Endothelial cell (in vitro differentiated cells): ENCODE measurements around the gene DQX1. TPM values are rescaled to one million over a fixed set of nuclear protein-coding genes. Genes with fewer than 3 reads are reported as not detected.
"Not testable (repeated sequence)": the region's sequence is repeated elsewhere in the genome, so short reads cannot be mapped to it uniquely, and the experiment has no call there.

Source experiments
- DNase-seq: peaks from one replicate; pipeline ENCODE4 v3.0.0; 2021; ENCODE audit warnings: low spot score
- H3K27ac Mint-ChIP-seq: one replicate; pipeline ENCODE4 v1.8.0; 2021; ENCODE audit warnings: mixed read lengths, inconsistent platforms; ENCODE audit not compliant: unreplicated experiment
- H3K27me3 Mint-ChIP-seq: one replicate; pipeline ENCODE4 v1.8.0; 2021; ENCODE audit warnings: mild to moderate bottlenecking, moderate library complexity, mixed read lengths, inconsistent platforms; ENCODE audit not compliant: unreplicated experiment
- H3K36me3 Mint-ChIP-seq: one replicate; pipeline ENCODE4 v1.8.0; 2021; ENCODE audit warnings: mild to moderate bottlenecking, low read depth, mixed read lengths, inconsistent platforms; ENCODE audit not compliant: unreplicated experiment
- H3K4me1 Mint-ChIP-seq: one replicate; pipeline ENCODE4 v1.8.0; 2021; ENCODE audit warnings: mild to moderate bottlenecking, mixed read lengths, inconsistent platforms; ENCODE audit not compliant: unreplicated experiment
- H3K4me3 Mint-ChIP-seq: one replicate; pipeline ENCODE4 v1.8.0; 2021; ENCODE audit warnings: mild to moderate bottlenecking, mixed read lengths, inconsistent platforms; ENCODE audit not compliant: unreplicated experiment
- H3K9me3 Mint-ChIP-seq: one replicate; pipeline ENCODE4 v1.8.0; 2021; ENCODE audit warnings: mixed read lengths, inconsistent platforms; ENCODE audit not compliant: unreplicated experiment
- CTCF ChIP-seq: fragments of 200-600 bp; sonication (generic); IDR thresholded peaks from one replicate; pipeline ENCODE4 v1.5.0; 2021; ENCODE audit warnings: antibody characterized with exemption; ENCODE audit not compliant: unreplicated experiment
- total RNA-seq: library from RNA; stranded (reverse); fragmentation: NEBNext Ultra II Directional; extraction: Animal tissue kit (Norgen Biotek cat#: 25700); gene quantifications from one replicate; pipeline ENCODE4 v1.2.1, GENCODE V29; 2021; ENCODE audit not compliant: unreplicated experiment

Gene DQX1
- total RNA-seq, 1 donor from 2014 or later = 3.5 TPM

GRCh38 chr2:74474481-74474880 lies 51.5 kb downstream of the DQX1 start:
- peaks cover 29% of the 10 kb centered on the region for H3K36me3 Mint-ChIP-seq
- H3K4me1 Mint-ChIP-seq = peaks cover 16% of the 10 kb centered on the region
- no peak for TF ChIP-seq CTCF
- DNase-seq = no peak
- H3K4me3 Mint-ChIP-seq = peak overlapping the region; percentile 37
- H3K27ac Mint-ChIP-seq = no peak overlapping the region
- no peaks in the 10 kb centered on the region for H3K9me3 Mint-ChIP-seq
- H3K27me3 Mint-ChIP-seq = peaks cover 8% of the 10 kb centered on the region

- DNase-seq = no peak
- Mint-ChIP-seq H3K4me3 (peak overlapping the region; percentile 95), H3K27ac (peak overlapping the region; percentile 97), H3K9me3 (no peaks in the 10 kb centered on the region), H3K27me3 (peaks cover 8% of the 10 kb centered on the region), H3K4me1 (peaks cover 16% of the 10 kb centered on the region), H3K36me3 (peaks cover 29% of the 10 kb centered on the region)
- no peak for TF ChIP-seq CTCF
Measured at GRCh38 chr2:74472945-74473258, 53.1 kb downstream of the DQX1 start.

- H3K4me3 Mint-ChIP-seq = peak within 1 kb of the TSS; percentile 95
- H3K9me3 Mint-ChIP-seq = no peaks in the 10 kb centered on the region
- DNase-seq = peak; percentile 91
- peak within 1 kb of the TSS; percentile 97 for H3K27ac Mint-ChIP-seq
- no peak for TF ChIP-seq CTCF
- peaks cover 13% of the 10 kb centered on the region for H3K4me1 Mint-ChIP-seq
- peaks cover 25% of the 10 kb centered on the region for H3K36me3 Mint-ChIP-seq
- peaks cover 8% of the 10 kb centered on the region for H3K27me3 Mint-ChIP-seq
Measured at GRCh38 chr2:74472086-74472944, 53.7 kb downstream of the DQX1 start, which contains the start of gene MRPL53. MRPL53 (minus strand) TSS chr2:74472680; CDS start chr2:74472660, 20 bp downstream.

GRCh38 chr2:74471332-74472065 lies 54.5 kb downstream of the DQX1 start:
- Mint-ChIP-seq H3K36me3 (peaks cover 19% of the 10 kb centered on the region), H3K4me3 (peak overlapping the region; percentile 95), H3K9me3 (no peaks in the 10 kb centered on the region), H3K27ac (peak overlapping the region; percentile 97), H3K27me3 (peaks cover 8% of the 10 kb centered on the region), H3K4me1 (peaks cover 10% of the 10 kb centered on the region)
- no peak for DNase-seq
- TF ChIP-seq CTCF = no peak

GRCh38 chr2:74470742-74471141 lies 55.3 kb downstream of the DQX1 start:
- DNase-seq, H3K9me3 Mint-ChIP-seq, H3K27ac Mint-ChIP-seq, H3K27me3 Mint-ChIP-seq: not testable (repeated sequence)
- peak overlapping the region; percentile 66 for H3K4me3 Mint-ChIP-seq
- H3K4me1 Mint-ChIP-seq = peaks cover 10% of the 10 kb centered on the region
- peaks cover 17% of the 10 kb centered on the region for H3K36me3 Mint-ChIP-seq

Other genes with a start within 250 kb of the DQX1 start
- gene SLC4A5, start 182.8 kb downstream of the DQX1 start, total RNA-seq = 4.2 TPM
- 244 TPM for gene DCTN1, start 145.9 kb downstream of the DQX1 start, total RNA-seq
- 5.0 TPM for gene C2orf81, start 104.6 kb downstream of the DQX1 start, total RNA-seq
- gene WDR54, start 104.5 kb downstream of the DQX1 start, total RNA-seq = 34.1 TPM
- 65.4 TPM for gene RTKN, start 84.3 kb downstream of the DQX1 start, total RNA-seq
- 22.1 TPM for gene INO80B, start 71.1 kb downstream of the DQX1 start, total RNA-seq
- 76.8 TPM for gene WBP1, start 67.8 kb downstream of the DQX1 start, total RNA-seq
- gene MOGS, start 60.8 kb downstream of the DQX1 start, total RNA-seq = 52.4 TPM
- gene MRPL53, start 53.6 kb downstream of the DQX1 start, total RNA-seq = 59.0 TPM
- gene CCDC142, start 43.2 kb downstream of the DQX1 start, total RNA-seq = 20.7 TPM
- 16.8 TPM for gene TTC31, start 43.1 kb downstream of the DQX1 start, total RNA-seq
- gene LBX2, start 26.6 kb downstream of the DQX1 start, total RNA-seq = not detected
- 13.5 TPM for gene PCGF1, start 18.5 kb downstream of the DQX1 start, total RNA-seq
- gene TLX2, start 11.8 kb downstream of the DQX1 start, total RNA-seq = not detected
- gene AUP1, start 3.5 kb upstream of the DQX1 start, total RNA-seq = 117 TPM
- 44.3 TPM for gene HTRA2, start 3.7 kb upstream of the DQX1 start, total RNA-seq
- gene LOXL3, start 27.7 kb upstream of the DQX1 start, total RNA-seq = 10.0 TPM
- 27.8 TPM for gene DOK1, start 28.5 kb upstream of the DQX1 start, total RNA-seq
- 0.74 TPM for gene M1AP, start 122.1 kb upstream of the DQX1 start, total RNA-seq
- gene SEMA4F, start 128.0 kb upstream of the DQX1 start, total RNA-seq = 9.4 TPM